ENCODE data around the gene ACTL6B. TPM values are rescaled to one million over a fixed set of nuclear protein-coding genes. Genes with fewer than 3 reads are reported as not detected.

Gene ACTL6B
- total RNA-seq, 2 experiments from 2014 or later: not detected

GRCh38 chr7:100683659-100684533, 27.6 kb upstream of the ACTL6B start:
- Histone ChIP-seq H3K4me2 (ENCODE audit: low read length) (no peak overlapping the region), H3K4me3 (ENCODE audit: low read depth, low read length, poor library complexity, severe bottlenecking) (no peak overlapping the region), H3K9me3 (ENCODE audit: low read length) (no peaks in the 10 kb centered on the region), H3K27ac (ENCODE audit: low read depth, low read length, poor library complexity, severe bottlenecking) (no peak overlapping the region), H2AFZ (ENCODE audit: low read length) (no peak overlapping the region), H3K79me2 (ENCODE audit: insufficient read depth, low read depth, low read length) (peaks cover under 1% of the 10 kb centered on the region; the same call in 1 of the 2 replicates), H4K20me1 (ENCODE audit: insufficient read depth, low read length) (no peaks in the 10 kb centered on the region; the same call in 1 of the 2 replicates), H3K36me3 (ENCODE audit: insufficient read depth, low read length) (peaks cover 99% of the 10 kb centered on the region), H3K4me1 (ENCODE audit: insufficient read depth, low read length, poor library complexity, severe bottlenecking) (no peaks in the 10 kb centered on the region), H3K9me2 (ENCODE audit: insufficient read depth, low read length) (no peaks in the 10 kb centered on the region)
- TF ChIP-seq CTCF (conservative IDR thresholded peaks at IDR 0.05; ENCODE audit: low read length) (no peak), EZH2phosphoT487 (IDR thresholded peaks at IDR 0.05; ENCODE audit: borderline replicate concordance, low read depth, low read length) (no peak)
- BruUV-seq (replicated peaks): no TSS peak
- POLR2A ChIA-PET: no interaction called here
- CTCF ChIA-PET (ENCODE audit: unreplicated experiment): no interaction called here
- DNase-seq (ENCODE audit: low spot score): no peak
- intact Hi-C loops (cut with micrococcal nuclease; ENCODE audit: unreplicated experiment): no loop called here

- intact Hi-C loops (cut with micrococcal nuclease; ENCODE audit: unreplicated experiment): no loop called here
- H3K79me2 ChIP-seq (ENCODE audit: insufficient read depth, low read depth, low read length): no peaks in the 10 kb centered on the region
- no peak overlapping the region for H2AFZ ChIP-seq (ENCODE audit: low read length)
- POLR2A ChIA-PET: no interaction called here
- peaks cover 99% of the 10 kb centered on the region for H3K36me3 ChIP-seq (ENCODE audit: insufficient read depth, low read length)
- CTCF ChIA-PET (ENCODE audit: unreplicated experiment): no interaction called here
- no peak overlapping the region for H3K27ac ChIP-seq (ENCODE audit: low read depth, low read length, poor library complexity, severe bottlenecking)
- no peaks in the 10 kb centered on the region; the same call in 1 of the 2 replicates for H4K20me1 ChIP-seq (ENCODE audit: insufficient read depth, low read length)
- TF ChIP-seq EZH2phosphoT487 (IDR thresholded peaks at IDR 0.05; ENCODE audit: borderline replicate concordance, low read depth, low read length) (no peak), CTCF (conservative IDR thresholded peaks at IDR 0.05; ENCODE audit: low read length) (peak; percentile 36; the same call in 1 of the 2 replicates)
- no peaks in the 10 kb centered on the region for H3K9me3 ChIP-seq (ENCODE audit: low read length)
- no TSS peak for BruUV-seq (replicated peaks)
- no peak overlapping the region for H3K4me3 ChIP-seq (ENCODE audit: low read depth, low read length, poor library complexity, severe bottlenecking)
- no peaks in the 10 kb centered on the region for H3K9me2 ChIP-seq (ENCODE audit: insufficient read depth, low read length)
- H3K4me2 ChIP-seq (ENCODE audit: low read length): no peak overlapping the region
- DNase-seq (ENCODE audit: low spot score): no peak
- H3K4me1 ChIP-seq (ENCODE audit: insufficient read depth, low read length, poor library complexity, severe bottlenecking): no peaks in the 10 kb centered on the region
These were observed 26.9 kb upstream of the ACTL6B start for GRCh38 chr7:100682991-100683658.
